Stimulated activated CD4-positive, alpha-beta T cell treated with anti-CD3 and anti-CD28 coated beads, Interleukin-4, amount 100 ng/mL, for 48 hours (primary cell): ENCODE measurements around the gene IZUMO1.
"Not testable (repeated sequence)": the region's sequence is repeated elsewhere in the genome, so short reads cannot be mapped to it uniquely, and the experiment has no call there.

ENCODE experiments used
- DNase-seq, 2 donors: peaks; one replicate each; pipeline ENCODE4 v3.0.0-alpha.2; 2020; ENCODE audit warnings: low read depth in 2 of 2

The IZUMO1 gene

GRCh38 chr19:48738557-48739403 is 7.9 kb downstream of the IZUMO1 start:
- peak; percentile 94 to 99 for DNase-seq

- no peak for DNase-seq
These were observed 9.2 kb downstream of the IZUMO1 start for GRCh38 chr19:48737360-48737998.

GRCh38 chr19:48735031-48735615 is 11.6 kb downstream of the IZUMO1 start:
- DNase-seq = no peak

- no peak for DNase-seq
These were observed 12.1 kb downstream of the IZUMO1 start for GRCh38 chr19:48734625-48735024.

- no peak for DNase-seq
These were observed 15.3 kb downstream of the IZUMO1 start for GRCh38 chr19:48731452-48731851.

GRCh38 chr19:48728911-48729664 is 17.6 kb downstream of the IZUMO1 start:
- no peak for DNase-seq

GRCh38 chr19:48726556-48726955 is 20.2 kb downstream of the IZUMO1 start:
- DNase-seq = no peak

- DNase-seq = no peak
These were observed 21.6 kb downstream of the IZUMO1 start for GRCh38 chr19:48724796-48725753.

GRCh38 chr19:48722196-48722708 is 24.5 kb downstream of the IZUMO1 start:
- no peak for DNase-seq

GRCh38 chr19:48720613-48721296 is 26.0 kb downstream of the IZUMO1 start:
- peak; percentile 84 to 92 for DNase-seq

GRCh38 chr19:48720251-48720612 is 26.5 kb downstream of the IZUMO1 start:
- DNase-seq = no peak

- no peak for DNase-seq
These were observed 27.2 kb downstream of the IZUMO1 start, which contains the start of gene MAMSTR for GRCh38 chr19:48719263-48720171. Gene MAMSTR (minus strand): TSS chr19:48719725. CDS start chr19:48719031, 694 bp downstream.

GRCh38 chr19:48718711-48719231 is 27.9 kb downstream of the IZUMO1 start:
- no peak for DNase-seq

GRCh38 chr19:48718106-48718505 is 28.6 kb downstream of the IZUMO1 start:
- not testable (repeated sequence) for DNase-seq

- DNase-seq = no peak
These were observed 30.0 kb downstream of the IZUMO1 start for GRCh38 chr19:48716562-48717291.

GRCh38 chr19:48715681-48716171 is 31.0 kb downstream of the IZUMO1 start:
- no peak for DNase-seq

GRCh38 chr19:48714759-48715675 is 31.7 kb downstream of the IZUMO1 start:
- DNase-seq = no peak
